IPS-NIHi11 (cell line): ENCODE data around the gene HARS2.
"Not testable (repeated sequence)": the region's sequence is repeated elsewhere in the genome, so short reads cannot be mapped to it uniquely, and the experiment has no call there.

Experiments
- DNase-seq: peaks from one replicate; pipeline ENCODE4 v3.0.0; 2012; ENCODE audit warnings: mixed read lengths, low spot score

Gene HARS2

DNA sequence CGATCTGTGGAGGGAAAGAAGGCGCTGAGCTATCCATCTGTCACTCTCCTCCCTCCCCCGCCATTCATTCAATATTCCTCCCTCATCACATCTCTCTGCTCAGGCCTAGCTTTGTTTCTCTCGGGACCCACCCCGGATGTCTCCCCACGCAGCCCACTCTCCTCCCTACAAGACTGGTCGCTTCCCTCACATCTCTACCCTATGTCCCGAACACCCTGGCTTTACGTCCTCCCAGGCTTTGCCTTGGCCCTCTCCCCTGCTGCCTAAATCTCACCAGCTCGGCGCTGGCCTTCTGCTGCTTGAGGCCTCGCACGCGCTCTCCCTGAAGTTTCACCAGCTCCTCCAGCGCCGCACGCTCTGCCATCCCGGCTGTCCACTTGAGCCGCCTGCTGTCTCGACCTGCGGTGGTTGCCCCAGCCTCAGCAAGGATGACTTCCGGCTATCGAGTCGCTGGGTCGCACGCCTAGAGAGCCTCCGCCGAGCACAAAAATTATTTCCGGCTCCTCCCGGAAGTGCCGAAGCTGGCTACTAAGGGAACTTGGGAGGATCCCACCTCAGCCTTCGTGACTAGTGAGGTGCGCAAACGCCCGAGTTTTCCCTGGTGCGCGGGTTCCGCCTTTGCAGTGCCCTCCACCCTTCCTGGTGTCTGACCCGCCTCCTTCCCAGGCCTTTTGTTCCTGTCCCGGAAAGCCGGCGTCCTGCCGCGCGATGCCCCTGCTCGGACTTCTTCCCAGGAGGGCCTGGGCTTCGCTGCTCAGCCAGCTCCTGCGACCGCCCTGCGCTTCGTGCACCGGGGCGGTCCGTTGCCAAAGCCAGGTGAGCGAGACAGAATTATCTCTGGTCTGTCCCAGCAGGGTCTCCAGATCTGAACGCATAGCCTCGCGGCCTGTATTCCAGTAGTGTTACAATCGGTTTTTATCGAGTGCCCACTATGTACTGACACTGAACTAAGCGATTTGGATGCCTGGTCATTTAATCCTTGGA, at the start of gene HARS2, which contains the start of gene HARS1:
Gene HARS2 (plus strand): TSS at position 515 of the 984 bp plus-strand sequence. CDS start 194 bp downstream, at position 709.
Gene HARS1 (minus strand): TSS at position 430 of the 984 bp plus-strand sequence. CDS start 66 bp downstream, at position 364.
- DNase-seq, result peak; percentile 92

- DNase-seq, result no peak
These were observed 49.5 kb upstream of the HARS2 start for GRCh38 chr5:140641716-140642115.

- DNase-seq, result no peak
These were observed 48.5 kb upstream of the HARS2 start for GRCh38 chr5:140642718-140643117.

DNA sequence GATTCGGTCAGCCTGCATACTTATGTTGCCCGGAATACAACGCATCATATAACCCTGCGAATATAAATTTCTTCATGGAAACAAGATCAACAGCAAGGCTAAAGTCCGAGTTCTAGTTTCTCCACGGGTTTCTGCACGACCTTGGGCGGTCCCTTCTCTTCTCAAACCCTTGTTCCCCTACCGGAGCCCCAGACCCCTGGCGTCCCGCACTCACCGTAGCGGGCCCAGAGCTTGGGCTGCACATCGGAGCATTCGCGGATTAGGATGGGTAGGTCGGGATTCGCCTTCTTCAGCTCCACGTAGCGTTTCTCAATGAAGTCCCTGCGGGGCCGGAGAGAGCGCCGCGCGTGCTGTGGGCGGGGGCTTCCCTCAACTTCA, 44.2 kb upstream of the HARS2 start:
- no peak for DNase-seq

GRCh38 chr5:140658870-140659269, 32.4 kb upstream of the HARS2 start:
- no peak for DNase-seq

DNA sequence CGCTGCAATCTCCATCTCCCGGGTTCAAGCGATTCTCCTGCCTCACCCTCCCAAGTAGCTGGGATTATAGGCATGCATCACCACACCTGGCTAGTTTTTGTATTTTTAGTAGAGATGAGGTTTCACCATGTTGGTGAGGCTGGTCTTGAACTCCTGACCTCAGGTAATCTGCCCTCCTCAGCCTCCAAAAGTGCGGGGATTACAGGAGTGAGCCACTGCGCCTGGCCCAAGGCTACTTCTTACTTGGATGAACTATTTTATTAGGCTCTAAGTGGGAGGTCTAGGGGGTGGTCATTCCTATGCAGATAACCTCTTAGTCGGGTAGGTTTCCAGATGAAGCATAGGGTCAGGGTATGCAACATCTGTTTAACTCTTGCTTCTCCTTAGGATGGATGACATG, 30.9 kb upstream of the HARS2 start:
- not testable (repeated sequence) for DNase-seq

- DNase-seq, result no peak
These were observed 27.3 kb upstream of the HARS2 start for GRCh38 chr5:140664030-140664358.

DNA sequence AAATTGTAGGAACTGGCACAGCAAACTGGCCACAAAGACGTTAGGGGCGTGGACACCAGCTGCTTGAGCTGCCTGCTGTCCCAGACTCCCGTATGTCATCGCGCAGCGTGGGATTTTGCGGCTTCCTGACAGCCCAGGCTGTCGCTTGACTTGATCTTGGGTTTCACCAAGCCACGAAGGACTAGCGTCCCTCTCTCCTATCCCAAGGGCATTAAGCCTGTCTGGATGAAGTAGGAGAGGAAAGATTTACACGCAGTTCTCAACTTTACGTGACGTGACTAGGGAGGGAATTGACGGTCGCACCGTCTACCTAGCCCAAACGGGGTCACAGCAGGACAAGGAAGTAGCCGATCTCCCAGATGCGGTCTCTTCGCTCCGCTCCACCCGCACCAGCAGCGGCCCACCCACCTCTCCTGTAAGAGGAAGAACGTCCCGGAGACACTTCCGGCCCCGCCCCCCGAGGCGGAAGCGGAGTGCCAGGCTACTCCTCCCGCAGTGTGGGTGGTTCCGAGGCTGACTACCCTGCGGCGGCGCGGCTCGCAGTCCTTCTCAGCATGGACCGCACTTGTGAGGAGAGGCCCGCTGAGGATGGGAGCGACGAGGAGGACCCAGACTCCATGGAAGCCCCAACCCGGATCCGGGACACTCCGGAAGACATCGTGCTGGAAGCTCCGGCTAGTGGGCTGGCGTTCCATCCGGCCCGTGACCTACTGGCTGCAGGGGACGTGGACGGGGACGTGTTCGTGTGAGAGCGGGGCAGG, 26.7 kb upstream of the HARS2 start, which contains the start of gene WDR55:
Gene WDR55 (plus strand): TSS at position 546 of the 761 bp plus-strand sequence. CDS start 9 bp downstream, at position 555.
- peak; percentile 97 for DNase-seq

GRCh38 chr5:140671035-140671434, 20.2 kb upstream of the HARS2 start:
- not testable (repeated sequence) for DNase-seq

DNA sequence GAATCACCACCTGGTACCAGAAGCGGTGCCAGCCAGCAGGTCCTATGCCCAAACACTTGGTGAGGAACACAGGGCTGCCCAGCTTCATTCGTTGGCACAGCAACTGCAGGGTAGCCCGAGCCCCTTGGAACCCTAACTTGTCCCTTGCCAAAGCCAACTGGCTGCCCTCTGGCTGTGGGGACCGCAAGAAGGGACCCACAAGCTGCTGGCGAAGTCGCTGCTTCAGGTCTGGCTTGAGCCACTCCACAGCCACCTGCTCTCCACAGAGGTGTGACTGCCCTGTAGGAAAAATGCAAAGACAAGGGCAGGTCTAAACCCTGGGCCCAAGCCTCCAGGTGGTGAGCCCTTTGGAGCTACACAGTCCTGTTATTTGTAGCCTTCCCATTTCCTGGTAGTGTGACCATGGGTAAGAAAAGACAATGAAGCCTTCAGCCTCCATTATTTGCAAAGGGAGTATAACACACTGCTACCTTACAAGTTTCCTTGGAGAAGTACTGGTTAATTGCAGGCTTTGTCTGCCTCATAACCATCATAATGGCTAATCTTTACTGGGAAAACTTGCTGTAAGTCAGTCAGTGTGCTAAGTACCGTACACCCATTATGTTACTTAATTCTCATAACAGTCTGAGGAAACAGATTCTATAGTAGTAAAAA, 19.7 kb upstream of the HARS2 start:
- DNase-seq, result no peak

- peak; percentile 22 for DNase-seq
These were observed 18.6 kb upstream of the HARS2 start for GRCh38 chr5:140672455-140673186.

GRCh38 chr5:140673187-140673976, 17.9 kb upstream of the HARS2 start, which contains the start of gene DND1:
DND1 (minus strand) TSS chr5:140673576; CDS start chr5:140673542, 34 bp downstream.
- DNase-seq, result peak; percentile 55

GRCh38 chr5:140674211-140674610, 17.0 kb upstream of the HARS2 start:
- DNase-seq, result no peak

GRCh38 chr5:140674629-140675028, 16.6 kb upstream of the HARS2 start:
- no peak for DNase-seq

GRCh38 chr5:140677947-140678346, 13.3 kb upstream of the HARS2 start:
- DNase-seq, result no peak

GRCh38 chr5:140678993-140679392, 12.3 kb upstream of the HARS2 start:
- no peak for DNase-seq

GRCh38 chr5:140690376-140690932, 801 bp upstream of the HARS2 start:
- no peak for DNase-seq

DNA sequence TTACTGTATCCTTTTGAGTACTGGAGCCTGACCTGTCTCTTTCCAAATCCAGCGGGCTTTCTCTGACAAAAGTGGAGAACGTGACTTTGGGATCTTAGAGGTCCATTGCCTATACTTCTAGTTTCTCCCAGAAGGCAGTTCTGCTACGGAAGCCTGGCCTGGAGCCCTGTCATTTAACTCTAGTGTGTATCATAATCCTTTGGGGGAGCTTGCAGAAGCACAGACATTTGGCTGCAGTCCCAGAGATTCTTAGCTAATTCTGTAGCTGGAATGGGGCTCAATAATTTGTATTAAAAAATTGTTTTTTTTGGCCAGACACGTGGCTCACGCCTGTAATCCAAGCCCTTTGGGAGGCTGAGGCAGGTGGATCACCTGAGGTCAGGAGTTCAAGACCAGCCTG, 3.0 kb downstream of the HARS2 start:
- DNase-seq, result no peak

GRCh38 chr5:140696891-140697492, 5.7 kb downstream of the HARS2 start:
- DNase-seq, result no peak
